DMS153 treated with DMSO at 0.1 percent for 48 hours (cell line): ENCODE results near the gene MX1.

Experiments
- DNase-seq: peaks from one replicate; lab custom pipeline; 2025; ENCODE audit not compliant: unreplicated experiment; lab: John Stamatoyannopoulos, UW

The MX1 gene

DNA sequence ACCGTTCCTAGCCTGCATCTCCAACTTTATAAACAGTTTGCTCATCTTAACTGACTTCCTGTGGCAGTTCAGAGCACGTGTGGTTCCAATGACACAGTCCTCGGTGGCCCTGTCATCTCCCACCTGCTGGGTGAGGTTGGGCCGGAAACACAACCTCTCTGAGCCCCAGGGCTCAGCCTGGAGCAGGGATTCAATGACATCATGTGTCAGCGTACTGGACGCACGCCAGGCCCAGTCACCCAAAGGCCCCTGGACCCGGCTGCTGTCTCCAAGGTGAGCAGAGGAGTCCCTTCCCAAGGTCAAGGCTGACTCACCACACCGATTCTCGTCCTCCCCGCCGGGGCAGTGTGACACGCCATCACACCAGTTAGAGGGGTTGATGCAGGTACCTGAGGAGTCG lies 62.0 kb downstream of the MX1 start:
- no peak for DNase-seq

DNA sequence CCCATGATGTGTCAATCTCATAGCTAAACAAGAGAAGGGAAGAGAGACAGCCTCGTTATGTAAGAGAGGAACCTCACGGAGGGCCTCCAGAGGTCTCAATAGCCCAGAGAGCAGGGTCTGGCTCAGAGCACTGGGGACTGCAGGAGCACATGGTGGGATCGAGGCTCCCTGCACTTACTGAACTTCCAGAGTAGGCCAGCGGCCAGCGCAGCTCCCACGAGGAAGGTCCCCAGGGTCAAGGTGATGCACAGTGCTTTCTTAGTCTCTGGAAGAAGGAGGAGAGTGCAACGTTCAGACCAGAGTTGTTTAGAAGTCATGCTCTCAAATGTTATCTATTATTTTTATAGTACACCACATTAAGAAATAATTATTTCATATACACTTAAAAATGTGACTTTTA lies 63.3 kb downstream of the MX1 start:
- no peak for DNase-seq

DNA sequence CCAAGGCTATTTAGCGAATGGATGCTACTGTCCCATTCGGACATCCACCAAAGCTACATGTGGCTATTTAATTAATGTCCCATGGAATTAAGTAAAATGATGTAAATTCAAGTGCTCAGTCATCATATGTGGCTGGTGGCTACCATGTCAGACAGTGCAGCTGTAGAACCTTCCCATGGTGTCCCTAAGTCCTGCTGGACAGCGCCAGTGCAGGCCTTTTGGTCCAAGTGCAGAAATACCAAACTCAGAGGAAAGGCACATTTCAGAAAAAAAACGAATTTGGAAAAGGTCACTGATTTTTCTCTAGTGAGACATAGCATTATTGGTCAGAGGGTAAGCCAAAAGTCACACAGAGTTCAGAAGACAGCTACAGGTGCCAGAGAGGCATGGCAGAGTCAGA lies 64.3 kb downstream of the MX1 start:
- DNase-seq: no peak

DNA sequence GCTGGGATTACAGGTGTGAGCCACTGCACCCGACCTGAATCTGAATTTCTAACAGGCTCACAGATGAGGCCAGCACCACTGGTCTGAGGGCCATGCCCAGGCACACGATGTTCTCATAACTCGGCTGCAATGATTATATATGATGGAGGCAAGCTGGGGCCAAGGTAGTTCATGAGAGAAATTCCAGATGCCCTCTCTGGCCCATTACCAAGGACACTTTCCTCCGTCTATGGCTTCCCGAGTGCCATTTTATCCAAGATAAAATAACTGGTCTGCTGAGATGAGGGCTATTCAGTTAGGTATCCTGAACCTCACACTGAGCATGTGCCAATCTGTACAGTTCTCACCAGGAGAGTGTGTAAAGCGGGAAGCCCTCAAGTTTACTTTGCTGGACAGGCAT lies 65.4 kb downstream of the MX1 start:
- no peak for DNase-seq

DNA sequence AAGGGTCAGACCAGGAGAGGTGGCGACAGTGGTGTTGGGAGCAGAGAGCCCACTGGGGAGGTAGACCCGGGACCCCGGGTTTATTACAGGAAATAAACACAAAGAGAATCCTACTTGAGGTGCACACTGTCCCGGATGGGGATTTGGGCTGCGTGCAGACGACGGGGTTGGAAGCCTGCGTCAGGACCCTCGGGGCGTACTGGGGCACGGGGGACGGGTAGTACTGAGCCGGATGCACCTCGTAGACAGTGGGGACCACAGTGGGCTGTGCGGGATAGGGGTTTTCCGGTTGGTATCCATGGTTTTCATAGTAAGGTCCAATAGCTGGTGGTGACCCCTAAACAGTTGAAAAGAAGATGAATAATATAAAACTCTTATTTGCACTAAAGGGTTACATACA lies 68.2 kb downstream of the MX1 start:
- DNase-seq: no peak

DNA sequence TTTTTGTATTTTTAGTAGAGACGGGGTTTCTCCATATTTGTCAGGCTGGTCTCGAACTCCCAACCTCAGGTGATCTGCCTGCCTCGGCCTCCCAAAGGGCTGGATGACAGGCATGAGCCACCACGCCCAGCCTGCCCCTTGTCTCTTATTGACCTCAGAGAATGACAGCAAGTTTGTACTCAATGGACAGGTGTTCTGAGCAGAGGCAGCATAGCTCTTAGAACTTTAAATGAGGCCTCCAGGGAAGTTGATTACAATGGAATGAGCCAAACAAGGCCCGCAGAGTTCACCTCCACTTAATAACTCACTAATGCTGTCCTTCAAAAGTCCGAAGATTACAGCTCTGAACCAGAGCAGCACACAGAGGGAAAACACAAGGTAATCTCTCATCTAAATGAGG lies 71.0 kb downstream of the MX1 start:
- no peak for DNase-seq

DNA sequence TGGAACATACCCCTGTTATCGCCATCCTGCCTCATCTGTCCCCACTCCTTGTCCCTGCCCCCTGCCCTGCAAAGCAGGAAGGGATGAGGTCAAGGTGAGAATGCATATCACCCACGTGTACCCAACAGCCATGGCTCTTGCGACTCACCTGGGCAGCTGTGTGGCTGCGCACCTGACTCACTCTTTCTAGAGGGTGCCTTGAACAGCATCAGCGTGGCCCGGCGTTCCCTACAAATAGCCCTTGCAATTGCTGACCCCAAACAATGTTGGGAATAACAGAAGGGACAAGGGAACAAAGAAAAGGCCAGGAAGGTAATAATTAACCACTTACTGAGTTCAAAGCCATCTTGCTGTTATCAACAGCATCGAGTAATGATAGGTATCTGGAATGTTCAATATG lies 71.7 kb downstream of the MX1 start:
- DNase-seq: no peak

DNA sequence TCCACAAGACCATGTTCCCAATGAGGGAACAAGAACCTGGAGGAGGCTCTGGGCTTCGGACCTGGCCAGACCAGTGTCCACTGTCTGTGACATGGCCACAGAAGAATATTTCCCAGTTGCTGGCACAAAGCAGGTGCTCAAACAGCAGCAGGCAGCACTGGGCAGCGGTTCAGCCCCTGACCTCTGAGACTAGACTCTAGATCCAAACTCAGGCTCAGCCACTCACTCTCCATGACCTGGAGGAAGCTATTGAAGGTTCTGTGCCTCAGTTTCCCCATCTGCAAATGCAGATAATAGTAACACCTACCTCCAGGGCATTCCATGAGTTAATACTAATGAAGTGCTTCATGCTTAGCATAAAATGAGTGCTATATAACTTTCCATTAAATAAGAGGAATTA lies 73.9 kb downstream of the MX1 start:
- no peak for DNase-seq

DNA sequence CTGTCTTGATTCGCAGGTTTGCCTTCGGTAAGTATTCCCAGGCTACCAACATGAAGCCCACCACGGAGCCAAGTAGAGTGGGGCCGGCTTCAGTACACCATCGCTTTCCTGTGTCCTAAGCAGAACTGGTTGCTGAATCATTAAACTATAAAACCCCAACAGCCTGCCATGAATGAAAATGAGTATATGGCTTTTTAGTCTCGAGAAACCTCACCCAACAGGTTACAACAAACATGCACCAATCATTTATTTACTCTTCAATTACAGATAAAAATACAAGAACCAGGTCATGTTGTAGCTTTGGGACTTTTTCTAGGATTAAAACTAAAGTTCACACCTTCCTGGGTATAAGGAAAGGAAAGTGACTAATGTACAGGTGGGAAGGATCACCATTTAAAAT lies 74.3 kb downstream of the MX1 start:
- no peak for DNase-seq

DNA sequence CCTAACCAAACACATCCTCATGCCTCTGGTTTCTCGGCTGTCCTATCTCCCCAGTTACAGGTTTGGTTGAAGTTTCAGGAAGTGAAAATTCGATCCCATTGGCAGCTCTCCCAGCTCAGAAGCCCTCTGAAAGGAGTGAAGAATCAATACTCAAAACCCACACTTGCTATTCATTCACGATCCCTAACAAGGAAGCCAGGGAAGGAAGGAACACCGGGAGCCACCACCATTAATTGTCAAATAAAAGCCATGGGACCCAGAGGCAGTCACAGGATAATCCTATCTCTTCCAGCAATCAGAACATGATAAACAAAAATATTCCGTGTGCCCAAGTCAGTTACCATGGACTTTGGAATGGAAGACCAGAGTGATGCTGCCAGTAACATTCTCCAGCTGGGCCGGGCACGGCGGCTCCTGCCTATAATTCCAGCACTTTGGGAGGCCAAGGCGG lies 74.9 kb downstream of the MX1 start:
- peak; percentile 40 for DNase-seq

DNA sequence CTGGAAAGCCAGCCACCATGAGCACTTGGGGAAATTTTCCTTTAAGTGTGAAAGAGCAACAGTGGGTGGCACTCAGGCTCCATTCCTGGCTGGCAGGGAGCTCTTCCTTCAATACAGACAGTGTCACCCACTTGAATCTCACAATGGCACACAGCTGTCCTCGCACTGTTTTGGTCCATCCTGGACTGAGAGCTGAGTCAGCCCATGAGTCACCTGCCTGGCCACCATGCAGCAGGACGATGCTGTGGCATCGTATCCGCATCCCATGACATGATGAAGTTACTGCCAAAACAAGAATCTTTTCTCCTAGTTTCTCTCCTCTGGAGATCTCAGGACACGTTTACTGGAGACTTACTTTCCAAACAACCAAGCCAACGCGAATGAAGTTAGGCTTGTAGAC lies 75.9 kb downstream of the MX1 start:
- DNase-seq: no peak

DNA sequence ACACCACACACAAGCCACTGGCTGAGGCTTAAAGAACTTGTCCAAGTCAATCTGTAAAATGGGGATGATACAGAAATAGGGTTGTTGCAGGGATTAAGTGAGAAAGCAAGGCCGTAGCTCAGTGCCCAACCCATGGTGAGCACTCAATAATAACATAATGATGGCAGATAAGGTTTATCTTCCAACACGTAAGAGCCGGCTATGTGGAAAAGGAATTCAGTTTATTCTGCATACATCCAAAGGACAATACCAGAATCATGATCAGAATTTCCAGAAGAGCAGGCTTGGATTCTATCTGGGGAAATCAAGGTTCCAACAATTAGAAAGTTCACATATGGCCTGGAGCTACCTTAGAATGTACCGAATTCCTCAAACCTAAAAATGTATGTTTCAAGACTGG lies 77.3 kb downstream of the MX1 start:
- no peak for DNase-seq

DNA sequence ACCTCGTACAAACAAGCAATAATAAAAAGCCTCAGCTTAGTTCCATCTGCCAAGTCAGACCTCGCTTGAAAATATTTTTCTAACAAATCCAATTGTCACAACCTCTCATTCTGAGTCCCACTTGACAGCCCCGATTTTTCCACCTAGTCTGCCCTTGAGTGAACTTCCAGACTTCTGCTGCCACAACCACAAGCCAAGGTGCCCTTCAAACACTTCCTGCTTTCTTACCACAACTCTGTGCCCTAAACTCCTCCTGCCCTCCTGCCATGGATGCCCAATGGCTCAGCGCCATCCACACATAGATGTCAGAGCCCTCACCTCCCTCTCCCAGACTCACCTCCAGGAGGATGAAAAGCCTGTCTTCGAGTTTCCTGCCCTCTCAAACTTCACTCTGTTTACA lies 78.0 kb downstream of the MX1 start:
- no peak for DNase-seq

DNA sequence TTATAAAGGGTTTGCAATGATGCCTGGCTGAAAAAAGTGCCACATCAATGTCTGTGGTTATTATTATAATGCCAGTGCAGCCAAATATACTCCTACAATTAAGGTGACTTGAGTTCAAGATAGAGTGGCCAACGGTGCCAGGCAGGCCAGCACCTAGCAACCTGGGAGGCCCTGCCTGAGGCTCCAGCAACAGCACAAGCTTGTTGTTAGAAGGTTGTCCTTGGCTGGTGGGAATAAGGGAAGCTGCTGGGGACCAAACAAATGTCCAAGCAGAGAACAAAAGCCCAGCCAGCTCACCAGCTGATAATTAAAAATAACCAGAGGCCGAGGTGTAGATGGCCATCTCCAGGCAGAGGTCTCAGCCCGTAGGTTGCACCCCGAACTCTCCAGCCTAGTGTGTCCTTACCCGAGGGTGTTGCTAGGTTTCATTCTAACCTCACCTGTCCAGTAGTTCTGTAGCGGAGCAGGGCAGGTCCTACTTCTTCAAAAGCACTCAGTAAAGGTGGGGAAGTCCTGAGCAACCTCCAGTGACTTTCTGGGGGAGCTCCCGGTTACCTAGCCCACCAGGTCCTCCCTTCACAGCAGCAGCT lies 80.1 kb downstream of the MX1 start:
- no peak for DNase-seq

DNA sequence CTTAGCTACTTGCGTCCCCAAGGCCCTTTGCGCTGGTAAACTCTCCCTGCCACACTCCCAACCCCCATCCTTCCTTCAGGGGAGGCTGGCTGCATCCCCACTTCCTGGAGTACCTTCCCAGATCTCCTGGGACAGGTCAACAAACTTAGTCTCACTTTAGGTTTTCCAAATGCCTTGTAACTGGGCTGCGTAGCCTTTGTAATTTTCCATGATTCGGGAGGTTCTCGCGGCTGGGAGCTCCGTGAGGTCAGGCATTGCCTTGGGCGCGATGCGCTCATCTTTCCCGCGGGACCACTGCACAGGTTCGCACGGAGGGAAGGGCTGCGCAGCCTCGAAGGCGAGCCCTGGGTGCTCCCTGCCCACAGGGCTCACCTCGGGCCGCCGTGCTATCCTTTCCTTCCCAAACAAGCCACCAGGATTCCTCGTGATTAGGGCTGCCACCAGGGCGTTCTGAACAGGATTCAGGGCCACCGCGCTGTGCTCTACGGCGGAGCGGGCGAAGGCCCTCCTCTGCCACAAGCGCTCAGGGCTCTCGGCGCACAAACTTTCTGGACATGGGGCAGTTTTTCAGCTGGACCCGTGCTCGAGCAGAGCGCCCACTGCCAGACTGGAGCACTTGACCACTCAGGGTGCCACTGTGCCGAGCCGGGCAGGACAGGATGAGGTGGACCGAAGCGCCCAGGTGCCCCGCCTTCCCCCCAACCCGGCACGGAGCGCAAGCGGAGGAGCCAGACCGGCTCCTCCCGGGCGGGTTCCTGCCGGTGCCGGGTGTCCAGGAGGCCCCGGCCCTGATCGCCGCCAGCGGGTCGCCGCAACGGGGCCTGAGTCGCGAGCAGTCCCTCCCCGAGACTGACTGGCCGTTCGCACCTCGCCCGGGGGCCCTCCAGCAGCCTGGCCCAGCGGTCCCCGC lies 80.8 kb downstream of the MX1 start:
- DNase-seq: no peak

DNA sequence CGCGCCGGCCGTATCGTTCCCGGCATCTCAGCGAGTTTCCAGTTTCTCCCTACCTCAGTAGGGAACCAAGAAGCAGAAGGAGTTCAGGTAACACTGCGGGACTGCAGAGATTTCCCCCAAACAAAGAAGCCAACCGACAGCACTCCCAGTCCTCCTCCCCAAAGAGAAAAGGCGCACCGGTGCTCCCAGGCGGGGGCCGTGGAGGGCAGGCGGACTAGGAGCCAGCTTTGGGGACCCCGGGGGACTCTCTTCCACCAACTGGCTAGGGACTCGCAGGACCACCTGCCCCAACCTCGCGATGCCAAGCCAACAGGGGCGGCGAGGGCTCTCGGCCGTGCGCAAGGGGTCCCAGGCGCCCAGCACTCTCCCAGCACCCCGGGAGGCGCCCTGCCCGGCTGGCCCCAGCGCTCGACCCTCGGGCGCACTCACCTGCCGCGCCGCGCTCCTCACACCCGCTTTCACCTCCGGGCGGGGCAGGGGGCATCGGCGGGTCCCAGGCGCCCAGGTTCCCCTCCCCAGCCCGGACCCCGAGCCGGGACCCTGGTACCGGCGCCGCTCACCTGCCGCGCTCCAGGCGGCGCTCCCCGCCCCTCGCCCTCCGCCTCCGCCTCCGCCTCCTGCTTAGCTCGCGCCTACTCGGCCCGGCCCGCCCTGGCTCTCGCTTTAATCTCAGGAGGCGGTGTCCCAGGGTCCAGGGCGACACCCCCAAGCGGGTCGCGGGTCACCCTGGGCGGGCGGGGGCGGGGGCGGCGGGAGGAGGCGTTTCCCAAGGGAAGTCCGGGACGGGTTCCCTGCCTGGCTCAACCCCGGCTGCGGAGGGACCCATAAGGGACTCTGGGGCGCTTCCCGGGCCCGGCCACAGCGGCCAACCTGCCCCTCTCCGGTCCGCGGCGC lies 81.7 kb downstream of the MX1 start, which contains the start of gene TMPRSS2:
TMPRSS2 (minus strand) TSS at position 638 of the 894 bp plus-strand sequence. CDS start 10,025 bp downstream, outside the sequence.
- no peak for DNase-seq

DNA sequence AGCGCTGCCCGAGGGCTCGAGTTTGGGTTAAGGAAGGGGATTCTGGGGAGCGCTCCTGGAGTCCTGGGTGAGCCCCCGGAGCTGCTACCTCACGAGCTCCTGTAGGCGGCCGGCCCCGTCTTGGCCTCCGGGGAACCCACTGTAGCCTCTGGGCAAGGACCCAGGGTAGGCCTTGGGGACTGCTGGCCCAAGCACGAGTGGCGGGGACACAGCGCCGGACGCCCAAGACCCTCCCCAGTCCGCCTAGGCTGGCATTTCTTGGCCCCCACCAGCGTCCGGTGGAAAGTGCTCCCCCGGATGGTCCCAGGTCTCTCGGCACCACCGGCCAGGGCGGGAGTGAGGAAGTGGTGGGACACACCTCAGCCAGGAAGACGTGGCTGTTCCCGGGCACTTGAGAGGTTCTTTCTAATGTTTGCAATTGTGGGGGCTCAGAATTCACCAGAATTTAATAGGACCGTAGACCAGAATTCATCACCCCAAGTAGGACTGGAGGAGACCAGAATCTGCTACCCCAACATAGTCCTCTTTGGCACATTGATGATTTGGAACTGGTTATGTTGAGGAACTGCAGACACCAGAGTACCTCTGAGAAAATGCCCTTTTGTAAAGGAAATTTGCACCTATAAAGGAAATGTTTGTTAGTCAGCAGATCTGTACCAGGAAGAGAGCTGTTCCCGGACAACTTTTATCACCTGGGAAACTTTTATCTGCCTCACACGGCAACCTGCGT lies 82.5 kb downstream of the MX1 start:
- DNase-seq: no peak
